IPS-20b (cell line): ENCODE results near the gene ADAM12.

ENCODE experiments used
- H3K27ac ChIP-seq: one replicate; pipeline ENCODE4 v1.5.1; 2013; ENCODE audit warnings: low read length
- H3K27me3 ChIP-seq: 2 replicates; pipeline ENCODE4 v1.6.1; 2013; ENCODE audit warnings: mild to moderate bottlenecking, low read length, inconsistent platforms; ENCODE audit not compliant: insufficient read depth
- H3K36me3 ChIP-seq: 2 replicates; pipeline ENCODE4 v1.6.1; 2013; ENCODE audit warnings: low read depth, mild to moderate bottlenecking, inconsistent platforms, low read length, moderate library complexity; ENCODE audit not compliant: insufficient read depth
- H3K4me1 ChIP-seq: 2 replicates; pipeline ENCODE4 v1.6.1; 2013; ENCODE audit warnings: mild to moderate bottlenecking, control low read depth, inconsistent platforms, low read length, moderate library complexity; ENCODE audit not compliant: insufficient read depth
- H3K4me3 ChIP-seq: 2 replicates; pipeline ENCODE4 v1.5.1; 2013; ENCODE audit warnings: mild to moderate bottlenecking, low read length, inconsistent platforms
- H3K9ac ChIP-seq: 2 replicates; pipeline ENCODE4 v1.6.1; 2013; ENCODE audit warnings: low read depth, mild to moderate bottlenecking, inconsistent platforms, low read length, moderate library complexity
- H3K9me3 ChIP-seq: 2 replicates; pipeline ENCODE4 v1.6.1; 2013; ENCODE audit warnings: mild to moderate bottlenecking, low read depth, low read length, inconsistent platforms; ENCODE audit not compliant: insufficient read depth

Gene ADAM12

DNA sequence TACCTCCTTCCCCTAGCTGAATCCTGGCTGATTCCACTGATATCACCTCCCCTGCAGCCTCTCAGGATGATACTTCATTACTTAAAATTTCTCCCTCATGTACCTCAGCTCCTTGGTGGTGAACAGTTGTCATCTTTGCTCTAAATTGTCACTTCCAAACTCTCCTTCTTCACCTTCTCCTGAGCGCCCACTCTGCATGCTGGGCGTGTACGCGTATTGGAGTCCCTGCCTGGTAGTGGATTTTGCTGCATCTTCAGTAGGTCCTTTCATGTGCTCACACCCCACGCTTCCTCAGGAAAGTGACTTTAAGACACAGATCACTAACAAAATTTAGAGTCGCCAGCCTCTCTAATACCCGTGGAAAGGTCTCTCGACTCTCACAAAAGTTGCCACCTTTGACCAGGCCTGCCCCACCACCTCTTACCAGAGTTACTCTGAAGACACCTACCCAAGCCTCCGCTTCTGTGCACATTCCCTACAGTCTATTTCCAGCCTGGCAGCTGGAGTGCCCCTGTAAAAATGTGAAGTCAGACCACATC lies 255.1 kb downstream of the ADAM12 start:
- no peak overlapping the region for H3K9ac ChIP-seq
- H3K4me3 ChIP-seq: no peak overlapping the region
- H3K27me3 ChIP-seq: no peaks in the 10 kb centered on the region
- H3K4me1 ChIP-seq: peaks cover 7% of the 10 kb centered on the region; the same call in 1 of the 2 replicates
- no peak overlapping the region for H3K27ac ChIP-seq
- no peaks in the 10 kb centered on the region; the same call in 1 of the 2 replicates for H3K9me3 ChIP-seq
- no peaks in the 10 kb centered on the region for H3K36me3 ChIP-seq

DNA sequence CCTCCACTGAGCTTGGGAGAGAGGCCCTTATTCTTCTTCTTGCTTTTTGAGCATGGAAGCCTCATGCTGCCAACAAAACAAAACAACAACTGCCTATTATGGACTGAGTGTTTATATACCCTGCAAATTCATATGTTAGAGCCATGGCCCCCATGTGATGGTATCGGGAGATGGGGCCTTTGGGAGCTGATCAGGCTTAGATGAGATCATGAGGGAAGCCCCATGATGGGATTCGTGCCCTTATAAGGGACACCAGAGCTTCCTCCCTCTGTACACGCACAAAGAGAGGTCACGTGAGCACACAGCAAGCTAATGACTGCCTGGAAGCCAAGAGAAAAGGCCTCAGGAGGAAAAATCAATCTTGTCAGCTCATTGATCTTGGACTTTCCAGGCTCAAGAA lies 256.9 kb downstream of the ADAM12 start:
- no peaks in the 10 kb centered on the region for H3K36me3 ChIP-seq
- no peak overlapping the region for H3K4me3 ChIP-seq
- H3K27me3 ChIP-seq: no peaks in the 10 kb centered on the region
- H3K4me1 ChIP-seq: peaks cover 7% of the 10 kb centered on the region; the same call in 1 of the 2 replicates
- H3K9ac ChIP-seq: no peak overlapping the region
- H3K27ac ChIP-seq: no peak overlapping the region
- H3K9me3 ChIP-seq: no peaks in the 10 kb centered on the region

DNA sequence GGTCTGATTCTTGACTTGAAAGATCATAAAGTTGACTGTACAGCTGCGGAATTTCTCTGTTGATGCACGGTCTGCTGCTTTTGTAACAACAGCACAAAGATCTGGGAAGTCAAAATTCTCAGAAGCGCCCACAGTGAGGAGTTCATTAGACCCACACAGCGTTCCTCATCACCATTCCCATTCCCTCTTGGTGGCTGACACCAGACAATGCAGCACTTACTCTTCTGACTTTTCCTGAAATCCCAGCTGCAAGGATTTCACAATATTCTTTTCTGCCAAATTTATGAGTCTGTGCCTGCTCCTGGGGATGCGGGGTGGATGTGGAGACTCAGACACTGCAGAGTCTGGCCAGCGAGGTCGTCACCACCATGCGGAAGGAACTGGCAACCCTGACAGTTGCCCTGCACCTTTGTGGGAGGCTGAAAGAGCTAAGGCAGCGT lies 258.0 kb downstream of the ADAM12 start:
- H3K9ac ChIP-seq: no peak overlapping the region
- no peaks in the 10 kb centered on the region for H3K36me3 ChIP-seq
- no peaks in the 10 kb centered on the region for H3K27me3 ChIP-seq
- no peaks in the 10 kb centered on the region for H3K9me3 ChIP-seq
- H3K27ac ChIP-seq: no peak overlapping the region
- no peaks in the 10 kb centered on the region; the same call in 1 of the 2 replicates for H3K4me1 ChIP-seq
- no peak overlapping the region for H3K4me3 ChIP-seq

DNA sequence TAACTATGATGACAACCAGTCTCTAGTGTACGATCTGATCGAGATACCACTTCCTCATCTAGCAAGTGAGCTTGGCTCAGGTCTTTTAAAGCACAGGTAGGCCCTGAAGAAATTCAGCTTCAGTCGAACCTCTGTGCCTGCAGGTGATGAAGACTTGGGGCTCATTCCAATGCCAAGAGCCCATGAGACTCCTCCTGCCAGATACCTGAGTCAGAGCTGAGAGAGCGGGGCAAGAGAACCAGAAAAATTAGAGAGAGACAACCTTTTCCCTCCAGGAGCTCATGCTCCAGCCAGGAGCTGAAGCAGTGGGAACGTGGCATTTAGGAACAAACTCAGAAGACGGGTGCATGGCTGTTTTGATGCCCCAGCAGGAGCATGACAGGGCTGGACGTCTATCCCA lies 259.3 kb downstream of the ADAM12 start:
- no peak overlapping the region for H3K9ac ChIP-seq
- H3K27me3 ChIP-seq: no peaks in the 10 kb centered on the region; the same call in 1 of the 2 replicates
- H3K9me3 ChIP-seq: no peaks in the 10 kb centered on the region
- no peak overlapping the region for H3K4me3 ChIP-seq
- H3K36me3 ChIP-seq: no peaks in the 10 kb centered on the region
- H3K27ac ChIP-seq: no peak overlapping the region
- H3K4me1 ChIP-seq: peaks cover 4% of the 10 kb centered on the region; the same call in 1 of the 2 replicates

DNA sequence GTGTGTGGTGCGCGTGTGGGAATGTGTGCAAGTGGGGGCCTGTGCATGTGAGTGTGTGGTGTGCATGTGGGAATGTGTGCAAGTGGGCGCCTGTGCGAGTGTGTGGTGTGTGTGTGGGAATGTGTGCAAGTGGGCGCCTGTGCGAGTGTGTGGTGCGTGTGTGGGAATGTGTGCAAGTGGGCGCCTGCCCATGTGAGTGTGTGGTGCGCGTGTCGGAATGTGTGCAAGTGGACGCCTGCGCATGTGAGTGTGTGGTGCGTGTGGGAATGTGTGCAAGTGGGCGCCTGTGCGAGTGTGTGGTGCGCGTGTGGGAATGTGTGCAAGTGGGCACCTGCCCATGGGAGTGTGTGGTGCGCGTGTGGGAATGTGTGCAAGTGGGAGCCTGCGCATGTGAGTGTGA lies 259.7 kb downstream of the ADAM12 start:
- Histone ChIP-seq H3K27me3 (no peaks in the 10 kb centered on the region; the same call in 1 of the 2 replicates), H3K9me3 (no peaks in the 10 kb centered on the region), H3K9ac (no peak overlapping the region), H3K4me1 (peaks cover 7% of the 10 kb centered on the region; the same call in 1 of the 2 replicates), H3K36me3 (no peaks in the 10 kb centered on the region), H3K27ac (no peak overlapping the region), H3K4me3 (no peak overlapping the region)

DNA sequence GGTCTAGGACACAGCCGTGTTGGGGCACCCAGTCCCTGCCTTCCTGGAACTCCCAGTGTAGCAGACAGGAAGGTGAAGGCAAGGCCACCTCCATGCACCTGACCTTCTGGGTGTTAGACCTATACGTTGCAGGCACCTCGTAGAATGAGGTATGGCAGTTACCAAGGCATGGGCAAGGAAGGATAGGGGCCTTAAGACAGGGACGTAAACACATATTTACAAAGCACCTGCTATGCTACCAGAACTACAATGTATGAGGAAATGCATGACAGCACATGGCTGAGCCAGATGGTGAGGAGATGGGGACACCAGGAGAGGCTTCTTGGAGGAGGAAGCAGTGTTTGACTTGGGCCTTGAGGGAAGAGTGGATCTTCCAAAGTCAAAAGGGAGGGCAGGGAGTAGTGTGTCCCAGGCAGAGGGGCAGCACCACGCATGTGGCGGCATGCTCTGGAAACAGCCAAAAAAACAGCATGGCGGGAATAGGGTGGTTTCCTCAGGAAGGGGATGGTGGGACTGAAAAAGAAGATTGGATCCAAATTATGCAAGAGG lies 260.7 kb downstream of the ADAM12 start:
- H3K9me3 ChIP-seq: no peaks in the 10 kb centered on the region
- no peaks in the 10 kb centered on the region for H3K36me3 ChIP-seq
- H3K4me3 ChIP-seq: no peak overlapping the region
- no peak overlapping the region for H3K27ac ChIP-seq
- peaks cover 15% of the 10 kb centered on the region; the same call in 1 of the 2 replicates for H3K4me1 ChIP-seq
- no peak overlapping the region for H3K9ac ChIP-seq
- peaks cover 6% of the 10 kb centered on the region; the same call in 1 of the 2 replicates for H3K27me3 ChIP-seq

DNA sequence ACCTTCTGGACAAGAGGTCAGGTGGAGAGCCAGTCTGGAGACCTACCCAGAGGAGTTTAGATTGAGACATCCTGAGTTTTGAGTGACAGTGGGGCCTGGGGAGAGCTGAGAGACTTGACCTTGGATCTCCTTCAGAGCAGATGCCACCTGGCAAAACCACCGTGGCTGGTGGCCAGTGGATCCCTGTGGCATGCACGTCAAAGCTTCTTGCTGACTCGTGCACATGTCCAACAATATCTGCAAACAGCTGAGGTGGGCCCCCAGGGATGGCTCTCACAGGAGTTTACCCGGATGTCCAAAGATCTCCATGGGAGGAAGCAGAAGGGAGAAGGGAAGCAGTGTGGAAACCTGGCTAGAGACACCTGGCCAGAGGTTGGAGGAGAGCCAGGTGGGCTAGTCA lies 261.4 kb downstream of the ADAM12 start:
- H3K27ac ChIP-seq: no peak overlapping the region
- no peak overlapping the region for H3K9ac ChIP-seq
- H3K4me1 ChIP-seq: peaks cover 15% of the 10 kb centered on the region; the same call in 1 of the 2 replicates
- no peak overlapping the region for H3K4me3 ChIP-seq
- no peaks in the 10 kb centered on the region for H3K36me3 ChIP-seq
- H3K9me3 ChIP-seq: no peaks in the 10 kb centered on the region
- H3K27me3 ChIP-seq: peaks cover 6% of the 10 kb centered on the region; the same call in 1 of the 2 replicates

DNA sequence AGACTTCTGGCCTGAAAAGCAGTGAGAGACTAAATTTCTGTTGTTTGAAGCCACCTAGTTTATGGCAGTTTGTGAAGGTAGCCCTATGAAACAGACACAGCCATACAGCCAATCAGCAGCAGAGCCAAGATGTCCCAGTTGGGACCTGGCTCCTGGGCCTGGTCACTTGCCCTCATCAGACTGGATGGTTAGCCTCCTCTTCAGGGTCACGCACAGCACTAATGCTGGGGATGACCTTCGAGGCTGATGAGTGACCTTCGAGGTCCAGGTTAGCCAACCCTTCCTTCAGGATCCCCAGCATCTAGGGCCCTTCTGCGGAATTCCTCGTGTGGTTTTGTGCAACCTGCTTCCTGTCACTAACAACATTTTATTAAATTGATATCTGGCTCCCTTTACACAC lies 262.3 kb downstream of the ADAM12 start:
- Histone ChIP-seq H3K4me3 (no peak overlapping the region), H3K9ac (no peak overlapping the region), H3K36me3 (no peaks in the 10 kb centered on the region), H3K27me3 (peaks cover 6% of the 10 kb centered on the region; the same call in 1 of the 2 replicates), H3K4me1 (peaks cover 15% of the 10 kb centered on the region; the same call in 1 of the 2 replicates), H3K27ac (no peak overlapping the region), H3K9me3 (no peaks in the 10 kb centered on the region)

DNA sequence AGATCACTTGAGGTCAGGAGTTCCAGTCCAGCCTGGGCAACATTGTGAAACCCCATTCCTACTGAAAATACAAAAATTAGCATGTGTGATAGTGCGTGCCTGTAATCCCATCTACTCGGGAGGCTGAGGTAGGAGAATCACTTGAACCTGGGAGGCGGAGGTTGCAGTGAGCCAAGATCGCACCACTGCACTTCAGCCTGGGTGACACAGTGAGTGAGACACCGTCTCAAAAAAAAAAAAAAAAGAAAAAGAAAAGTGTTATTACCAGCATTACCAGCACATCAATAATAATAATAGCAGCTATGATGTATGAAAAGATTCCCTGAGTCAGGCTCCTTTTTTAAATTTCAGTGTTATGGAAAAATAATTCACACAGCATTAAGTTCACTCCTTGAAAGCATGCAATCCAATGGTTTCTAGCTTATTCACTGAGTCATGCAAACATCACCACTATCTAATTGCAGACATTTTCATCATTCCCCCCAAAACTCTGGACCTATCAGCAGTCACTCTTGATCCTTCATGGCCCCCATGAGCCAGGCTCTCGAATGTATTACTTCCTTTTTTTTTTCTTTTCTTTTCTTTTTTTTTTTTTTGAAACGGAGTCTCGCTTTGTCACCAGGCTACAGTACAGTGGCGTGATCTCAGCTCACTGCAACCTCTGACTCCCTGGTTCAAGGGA lies 263.5 kb downstream of the ADAM12 start:
- H3K9ac ChIP-seq: no peak overlapping the region
- no peaks in the 10 kb centered on the region for H3K36me3 ChIP-seq
- H3K4me3 ChIP-seq: no peak overlapping the region
- H3K4me1 ChIP-seq: peaks cover 15% of the 10 kb centered on the region; the same call in 1 of the 2 replicates
- H3K27me3 ChIP-seq: peaks cover 6% of the 10 kb centered on the region; the same call in 1 of the 2 replicates
- H3K9me3 ChIP-seq: no peaks in the 10 kb centered on the region
- no peak overlapping the region for H3K27ac ChIP-seq

DNA sequence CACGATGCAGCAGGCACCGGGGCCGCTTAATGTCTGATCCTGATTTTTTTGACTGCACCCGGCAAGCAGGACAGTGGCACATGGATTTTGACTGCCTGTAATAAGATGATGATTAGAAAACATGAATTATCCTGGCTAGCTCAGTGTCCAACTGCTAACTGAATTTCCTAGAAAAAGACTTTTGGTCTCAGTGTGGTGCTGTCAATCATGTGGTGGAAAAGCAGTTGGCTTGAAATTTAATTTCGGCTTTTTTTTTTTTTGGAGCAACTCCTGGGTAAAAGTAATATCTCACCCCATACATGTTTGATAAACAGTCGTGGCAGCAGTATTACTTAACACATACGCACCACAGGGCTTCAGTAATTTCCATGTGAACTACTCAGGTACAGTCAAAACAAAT lies 264.2 kb downstream of the ADAM12 start:
- no peak overlapping the region for H3K27ac ChIP-seq

DNA sequence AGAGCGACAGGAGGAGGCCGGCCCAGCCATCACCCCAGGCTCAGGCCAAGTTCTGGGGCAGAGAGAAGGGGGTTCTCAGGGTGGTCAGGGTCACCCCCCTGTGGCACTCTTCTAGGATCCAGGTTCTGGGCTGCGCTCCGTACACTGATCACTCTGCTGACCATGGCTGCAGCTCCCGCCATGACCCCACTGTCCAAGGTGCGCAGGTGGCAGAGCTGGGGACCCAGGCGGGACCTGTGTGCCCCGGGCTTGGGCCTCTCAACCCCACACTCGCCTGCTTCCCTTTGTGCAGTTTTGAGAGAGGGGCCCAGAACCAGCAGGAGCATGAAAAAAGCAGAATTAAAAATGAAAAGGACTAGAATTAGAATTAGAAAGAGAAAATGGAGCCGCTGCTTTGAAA lies 264.8 kb downstream of the ADAM12 start:
- Histone ChIP-seq H3K4me3 (peak overlapping the region; percentile 5; the same call in 1 of the 2 replicates), H3K27me3 (peaks cover 6% of the 10 kb centered on the region; the same call in 1 of the 2 replicates), H3K27ac (no peak overlapping the region), H3K9ac (no peak overlapping the region), H3K9me3 (no peaks in the 10 kb centered on the region), H3K36me3 (no peaks in the 10 kb centered on the region), H3K4me1 (peaks cover 15% of the 10 kb centered on the region; the same call in 1 of the 2 replicates)

More for the DNA sequence above, 264.2 kb downstream of the ADAM12 start:
- H3K4me3 ChIP-seq: peak overlapping the region; percentile 5; the same call in 1 of the 2 replicates
- H3K36me3 ChIP-seq: no peaks in the 10 kb centered on the region
- peaks cover 6% of the 10 kb centered on the region; the same call in 1 of the 2 replicates for H3K27me3 ChIP-seq
- peaks cover 15% of the 10 kb centered on the region; the same call in 1 of the 2 replicates for H3K4me1 ChIP-seq
- no peak overlapping the region for H3K9ac ChIP-seq
- H3K9me3 ChIP-seq: no peaks in the 10 kb centered on the region
